CD4-positive, alpha-beta T cell treated with Interleukin-6 for 4 hours (primary cell): Measurements from ENCODE around the gene MID2.

ENCODE experiments used
- DNase-seq: peaks from one replicate; pipeline ENCODE4 v3.0.0-alpha.2; 2020; ENCODE audit warnings: mixed read lengths

The MID2 gene

DNA sequence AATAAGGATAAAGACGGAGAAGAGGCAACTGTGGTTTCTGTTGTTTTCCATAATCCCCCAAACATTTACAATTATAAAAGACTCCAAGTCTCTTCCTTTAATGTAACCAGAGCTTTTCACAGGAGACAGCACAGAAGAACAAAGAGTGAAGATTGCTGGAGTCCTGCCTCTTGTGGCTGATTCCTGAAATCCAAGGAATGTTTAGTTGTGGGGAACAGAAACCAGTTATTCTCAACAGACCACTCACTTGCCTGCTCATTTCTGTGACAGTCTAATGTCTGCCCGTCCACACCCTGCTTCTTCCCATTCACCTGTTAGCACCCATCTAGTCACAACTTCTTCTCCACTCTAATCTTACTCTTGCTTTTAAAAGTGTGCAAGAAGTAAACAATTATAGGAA, 144.4 kb downstream of the MID2 start:
- no peak for DNase-seq

DNA sequence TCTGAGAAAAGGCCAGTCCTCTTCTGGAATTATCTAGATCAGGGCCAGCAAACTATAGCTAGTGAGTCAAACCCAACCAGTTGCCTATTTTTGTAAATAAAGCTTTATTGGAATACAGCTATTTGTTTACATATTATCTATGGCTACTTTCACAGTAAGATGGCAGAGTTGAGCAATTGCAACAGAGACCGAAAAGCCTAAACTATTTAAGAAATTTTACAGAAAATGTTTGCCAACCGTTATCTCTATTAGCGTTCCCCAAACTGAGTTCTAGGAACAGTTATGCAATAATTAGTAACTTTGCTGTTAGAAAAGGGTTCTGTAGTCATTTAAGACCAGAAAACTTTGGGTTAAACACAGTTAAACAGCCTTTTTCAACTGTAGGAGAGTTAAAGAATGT, 146.0 kb downstream of the MID2 start:
- DNase-seq, result no peak
